Stimulated activated CD4-positive, alpha-beta T cell treated with anti-CD3 and anti-CD28 coated beads, Interleukin-15, amount 100 ng/mL, for 24 hours (primary cell): Measurements from ENCODE around the gene KHDRBS2.

Experiments
- DNase-seq: peaks from one replicate; pipeline ENCODE4 v3.0.0-alpha.2; 2020

The KHDRBS2 gene

DNA sequence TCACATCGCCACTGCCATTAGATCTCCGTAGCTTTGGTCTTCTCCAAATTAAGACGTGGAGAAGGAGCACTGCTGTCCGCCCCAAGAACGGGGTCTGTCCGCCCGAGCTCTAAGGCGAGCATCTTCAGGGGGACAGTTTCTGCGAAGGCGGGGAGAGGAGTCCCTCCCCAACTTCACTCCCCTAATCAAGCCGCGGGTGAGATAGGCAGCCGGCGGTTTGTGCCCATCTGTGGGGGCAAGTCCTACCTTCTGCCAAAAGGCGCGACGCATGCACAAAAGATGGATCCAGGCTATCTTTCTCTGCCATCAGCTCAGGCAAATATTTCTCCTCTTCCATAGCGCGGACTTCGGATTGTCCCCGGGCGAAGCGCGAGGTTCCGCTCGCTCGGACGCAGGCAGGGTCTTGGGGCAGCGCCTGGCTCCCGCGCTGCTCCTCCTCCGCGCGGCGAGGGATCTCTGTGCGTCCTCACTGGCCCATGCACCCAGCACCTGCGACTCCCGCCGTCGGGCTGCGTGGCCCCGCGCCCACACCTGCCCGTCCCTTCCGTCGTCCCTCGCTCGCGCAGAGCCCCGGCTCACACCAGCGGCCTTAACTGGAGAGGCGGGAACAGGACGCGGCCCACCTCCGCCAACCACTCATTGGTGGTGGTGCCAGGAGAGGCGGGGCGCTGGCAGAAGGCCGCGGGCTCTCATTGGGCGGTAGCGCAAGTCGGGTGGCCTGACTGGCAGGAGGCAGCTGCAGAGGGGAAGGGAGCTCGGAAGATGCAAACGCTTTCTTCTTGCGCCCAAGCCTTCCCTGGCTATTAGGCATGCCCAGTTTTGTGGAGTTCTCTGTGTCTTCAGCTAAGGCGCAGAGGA lies at the start of gene KHDRBS2:
KHDRBS2 (minus strand) TSS at position 614 of the 858 bp plus-strand sequence.
- peak; percentile 18 for DNase-seq

DNA sequence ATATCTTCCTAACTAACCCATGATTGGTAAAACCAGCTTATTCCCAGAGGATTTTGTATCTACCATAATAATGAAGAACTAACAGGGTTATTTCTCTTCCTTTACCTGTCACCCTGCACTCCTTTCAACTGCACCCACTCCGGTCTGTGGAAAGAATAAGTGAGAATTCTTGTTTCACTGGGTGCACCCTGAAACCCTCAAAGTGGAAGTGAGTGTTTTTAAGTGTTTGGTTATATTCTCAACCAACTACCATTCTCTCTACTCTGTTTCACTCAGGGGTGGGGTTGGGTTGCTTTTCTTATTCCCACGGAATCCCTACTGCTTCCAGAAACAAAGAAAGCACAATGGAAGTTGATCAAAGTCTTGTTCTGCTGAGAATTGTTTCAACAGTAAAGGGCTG lies 42.6 kb upstream of the KHDRBS2 start:
- DNase-seq = no peak

DNA sequence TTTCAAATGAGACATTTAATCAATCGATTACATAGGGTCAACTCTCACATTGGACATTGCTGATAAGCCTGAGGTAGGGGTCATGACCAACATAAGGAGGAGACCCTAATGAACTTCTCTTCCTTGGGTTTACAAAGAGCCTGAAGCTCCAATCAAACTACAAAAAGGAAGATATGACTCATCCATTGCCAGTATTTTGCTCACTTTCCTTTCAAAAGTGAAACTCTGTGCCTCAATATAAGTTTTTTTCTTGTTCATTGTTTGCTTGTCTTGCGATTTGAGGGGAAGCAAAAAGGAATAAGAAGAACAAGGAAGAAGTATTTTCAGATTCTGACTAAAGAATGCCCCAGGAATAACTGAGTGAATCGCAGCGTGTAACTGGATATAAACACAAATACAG lies 38.8 kb upstream of the KHDRBS2 start:
- no peak for DNase-seq

DNA sequence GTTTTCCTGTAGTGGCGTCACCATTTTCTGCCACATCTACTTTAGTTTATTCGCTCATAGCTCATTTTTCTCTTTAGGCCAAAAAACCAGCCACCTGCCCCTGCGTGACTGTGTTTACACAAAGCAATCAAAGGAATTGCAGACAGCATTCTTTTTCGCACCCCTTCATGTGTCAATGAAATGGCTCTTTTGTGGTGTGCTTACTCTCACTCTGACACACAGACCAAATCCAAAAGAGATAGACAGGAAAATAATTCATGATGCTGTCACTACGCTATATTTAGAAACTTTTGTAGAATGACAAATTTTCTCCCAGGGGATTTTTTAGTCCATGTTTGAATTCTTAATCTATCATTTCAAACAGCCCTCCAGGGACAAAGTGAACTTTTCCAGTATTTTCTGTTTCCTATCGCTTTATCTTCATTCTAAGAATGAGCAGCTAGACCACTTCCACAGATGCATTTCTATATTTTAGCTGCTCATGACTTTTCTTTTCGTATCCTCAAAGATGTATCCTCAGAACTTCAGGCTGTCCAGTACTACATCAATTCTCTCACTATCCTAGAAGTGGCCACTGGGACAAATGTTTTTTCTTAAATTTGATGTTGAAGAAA lies 37.9 kb upstream of the KHDRBS2 start:
- no peak for DNase-seq

DNA sequence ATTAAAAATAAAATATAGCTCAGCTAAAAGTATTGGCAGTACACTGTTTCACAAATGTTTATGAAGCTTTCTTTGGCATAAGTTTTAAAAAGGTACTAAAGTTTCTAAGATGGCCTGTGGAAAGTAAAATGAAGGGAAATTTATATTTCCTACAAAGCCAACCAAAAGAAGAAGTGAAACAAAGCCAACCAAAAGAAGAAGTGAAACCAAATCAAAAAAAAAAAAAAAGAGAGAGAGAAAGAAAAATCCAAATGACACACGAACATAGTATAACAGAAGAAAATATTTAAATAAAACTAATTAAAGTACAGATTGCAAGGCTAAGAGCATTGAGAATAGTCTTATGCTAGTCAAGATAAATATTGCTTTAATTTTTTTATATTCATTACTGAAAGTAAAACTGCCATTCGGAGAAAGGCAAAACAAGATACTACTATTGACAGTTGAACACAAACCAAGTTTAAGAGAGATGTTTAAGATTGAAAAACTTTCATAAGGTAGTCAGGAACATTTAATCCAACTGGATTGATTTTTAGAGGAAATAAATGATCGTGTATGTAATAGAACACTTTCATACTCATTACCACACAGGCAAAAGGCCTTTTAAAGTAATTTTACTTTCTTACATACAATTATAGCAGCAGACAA lies 12.8 kb upstream of the KHDRBS2 start:
- no peak for DNase-seq

DNA sequence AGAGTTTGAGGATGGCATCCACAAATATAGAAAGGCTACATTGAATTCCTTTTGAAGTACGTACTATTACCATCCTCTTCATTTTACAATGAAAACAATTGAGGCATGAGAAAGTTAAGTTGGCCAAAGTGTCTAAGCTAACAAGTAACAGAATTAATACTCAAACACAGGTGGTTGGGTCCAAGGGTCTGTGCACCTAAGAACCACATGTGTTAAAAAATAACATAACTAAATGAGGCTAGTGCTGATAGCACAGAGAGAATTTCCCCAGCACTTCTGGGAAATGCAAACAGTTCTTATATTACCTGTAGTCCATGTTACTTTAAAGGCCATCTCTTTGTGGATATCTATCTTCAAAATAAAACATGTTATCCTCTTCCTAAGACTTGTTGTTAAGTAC lies 10.5 kb upstream of the KHDRBS2 start:
- DNase-seq = no peak

DNA sequence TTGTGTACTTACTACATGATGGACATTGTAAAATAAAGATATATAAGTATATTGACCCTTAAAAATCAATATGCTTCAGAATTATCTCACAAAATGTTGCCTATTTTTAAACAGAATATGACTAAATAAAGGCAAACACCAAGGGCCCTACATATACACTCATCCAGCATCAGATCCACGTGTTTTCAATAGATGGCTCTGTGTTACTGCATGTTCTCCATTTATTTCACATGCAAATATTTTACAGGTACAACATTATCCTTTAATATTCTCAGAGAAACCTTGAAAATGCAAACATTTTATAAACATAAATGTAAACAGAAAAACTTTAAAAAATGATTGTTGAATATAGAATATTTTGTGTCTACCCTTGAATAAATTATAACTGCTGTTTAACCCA lies 2.9 kb upstream of the KHDRBS2 start:
- DNase-seq = no peak

DNA sequence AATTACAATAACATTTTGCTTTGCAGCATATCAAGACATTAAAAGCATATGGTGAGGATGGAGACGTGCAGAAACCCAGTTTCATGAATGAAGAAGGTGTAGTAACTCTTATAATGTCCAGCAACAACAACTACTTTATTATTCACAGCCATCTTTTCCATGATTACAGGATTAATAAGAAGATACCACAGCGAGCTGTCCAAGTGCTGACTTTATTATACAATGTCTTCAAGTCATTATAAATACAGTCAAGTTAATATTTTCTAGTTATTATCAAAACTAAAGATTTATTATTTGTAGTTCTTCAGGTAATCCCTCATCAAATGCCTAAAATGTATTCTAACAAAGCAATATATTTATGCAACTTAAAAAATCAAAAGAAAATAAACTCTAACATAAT lies 2.5 kb upstream of the KHDRBS2 start:
- no peak for DNase-seq

DNA sequence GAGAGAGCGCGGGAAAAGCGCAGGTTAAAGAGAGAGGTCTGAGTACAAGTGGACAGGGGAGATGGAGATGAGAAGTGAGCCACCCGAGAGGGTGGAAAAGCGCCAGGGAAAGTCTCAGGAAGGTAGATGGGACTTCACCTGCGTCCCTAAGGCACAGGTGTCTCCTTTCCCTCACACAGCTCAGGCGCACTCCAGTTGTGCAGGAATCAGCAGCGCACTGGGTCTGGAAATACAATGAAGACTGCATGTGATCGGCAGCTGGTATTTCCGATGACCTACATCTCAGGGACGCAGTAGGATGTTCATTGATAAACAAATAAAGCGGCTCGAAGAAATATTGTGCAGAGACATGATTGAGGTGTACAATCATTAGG lies 432 bp upstream of the KHDRBS2 start:
- DNase-seq = no peak

DNA sequence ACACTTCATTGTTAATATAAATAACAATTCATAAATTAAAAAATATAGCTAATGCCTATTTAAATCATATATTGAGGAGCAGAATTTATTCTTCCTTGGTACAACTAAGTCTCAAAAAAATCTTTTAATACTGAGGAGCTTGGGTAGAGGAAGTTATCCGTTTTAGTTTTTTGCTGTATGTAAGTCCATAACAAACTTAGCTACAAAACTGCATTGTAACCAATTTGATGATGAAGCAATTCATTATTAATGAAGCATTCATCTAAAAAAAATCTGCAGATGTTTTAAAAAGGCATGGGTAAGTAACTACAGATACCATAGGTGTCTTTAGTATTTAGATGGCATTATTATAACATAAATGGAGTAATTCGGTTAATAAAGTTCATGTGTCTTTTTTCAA lies 1.3 kb downstream of the KHDRBS2 start:
- no peak for DNase-seq

DNA sequence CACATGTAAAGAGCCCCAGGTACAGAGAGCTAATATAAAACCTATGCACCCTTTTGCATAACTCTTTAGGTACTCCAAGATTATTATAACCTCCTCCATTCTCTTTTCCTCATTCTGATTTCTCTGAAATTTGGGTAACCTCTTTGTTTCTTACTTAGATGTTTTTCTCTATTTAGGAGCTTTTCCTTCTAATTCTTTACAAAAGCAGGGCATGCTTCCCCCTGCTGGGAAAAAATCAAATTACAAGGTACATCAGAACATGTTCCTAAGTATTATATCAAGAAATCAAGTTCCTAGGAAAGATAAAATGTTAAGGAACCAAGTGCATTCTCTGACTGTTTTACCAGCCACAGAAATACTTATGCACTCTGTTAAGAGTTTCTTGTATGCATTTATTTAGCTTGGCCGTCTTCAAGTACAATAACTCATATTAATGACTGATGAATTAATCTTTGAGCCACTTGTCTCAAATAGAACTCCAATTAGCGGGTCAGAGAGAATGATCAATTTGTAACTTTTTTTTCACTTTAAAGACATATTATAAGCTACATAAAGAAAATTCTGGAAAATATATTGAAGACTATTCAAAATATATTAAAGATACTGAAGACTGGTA lies 2.1 kb downstream of the KHDRBS2 start:
- no peak for DNase-seq

DNA sequence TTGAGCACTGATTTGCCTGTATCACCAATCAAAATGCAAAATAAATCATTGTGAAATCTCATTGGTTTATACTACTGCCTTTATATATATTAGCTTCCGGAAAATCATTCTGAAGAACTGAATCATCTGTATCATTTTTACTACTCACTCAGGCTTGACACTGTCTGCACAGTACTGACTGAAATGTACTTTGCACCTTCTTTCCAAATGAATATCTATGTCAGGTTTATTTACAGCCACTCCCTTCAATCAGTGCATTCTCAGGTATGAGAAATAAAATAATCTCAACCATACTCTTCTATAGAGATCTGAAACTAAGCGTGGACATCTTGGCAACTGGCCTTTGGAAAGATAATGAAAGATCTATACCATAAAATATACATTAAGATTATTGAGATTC lies 2.7 kb downstream of the KHDRBS2 start:
- no peak for DNase-seq

DNA sequence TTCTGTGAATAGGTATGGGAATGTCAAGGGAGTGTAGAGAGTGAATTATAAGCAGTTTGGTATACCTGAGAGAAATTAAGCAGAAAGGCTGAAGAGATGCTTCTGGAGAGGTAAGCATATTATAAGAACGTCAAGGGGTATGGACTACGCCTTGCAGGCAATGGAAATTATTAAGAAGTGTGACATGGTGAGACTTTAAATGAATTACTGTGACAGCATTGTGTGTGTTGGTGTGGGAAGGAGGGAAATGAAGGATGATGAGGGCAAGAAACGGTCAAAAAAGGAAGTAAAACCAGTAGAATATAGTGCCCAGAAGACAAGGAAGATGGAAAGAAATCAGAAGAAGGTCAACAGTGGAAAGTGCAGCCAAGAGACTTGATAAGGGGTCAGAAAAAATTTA lies 5.9 kb downstream of the KHDRBS2 start:
- DNase-seq = no peak

DNA sequence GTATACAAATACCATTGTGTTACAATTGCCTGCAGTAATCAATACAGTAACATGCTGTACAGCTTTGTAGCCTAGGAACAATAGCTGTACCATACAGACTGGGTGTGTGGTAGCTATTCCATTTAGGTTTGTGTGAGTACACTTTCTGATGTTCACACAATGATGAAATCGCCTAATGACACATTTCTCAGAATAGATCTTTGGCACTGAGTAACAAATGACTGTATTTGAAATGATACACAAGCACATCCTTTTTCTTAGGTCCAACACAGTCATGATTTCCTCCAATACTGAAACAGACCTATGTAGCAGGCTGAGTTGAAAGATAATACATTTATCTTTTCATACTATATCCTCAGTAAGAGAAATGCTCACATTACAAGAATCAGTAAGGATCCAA lies 13.9 kb downstream of the KHDRBS2 start:
- DNase-seq = no peak

DNA sequence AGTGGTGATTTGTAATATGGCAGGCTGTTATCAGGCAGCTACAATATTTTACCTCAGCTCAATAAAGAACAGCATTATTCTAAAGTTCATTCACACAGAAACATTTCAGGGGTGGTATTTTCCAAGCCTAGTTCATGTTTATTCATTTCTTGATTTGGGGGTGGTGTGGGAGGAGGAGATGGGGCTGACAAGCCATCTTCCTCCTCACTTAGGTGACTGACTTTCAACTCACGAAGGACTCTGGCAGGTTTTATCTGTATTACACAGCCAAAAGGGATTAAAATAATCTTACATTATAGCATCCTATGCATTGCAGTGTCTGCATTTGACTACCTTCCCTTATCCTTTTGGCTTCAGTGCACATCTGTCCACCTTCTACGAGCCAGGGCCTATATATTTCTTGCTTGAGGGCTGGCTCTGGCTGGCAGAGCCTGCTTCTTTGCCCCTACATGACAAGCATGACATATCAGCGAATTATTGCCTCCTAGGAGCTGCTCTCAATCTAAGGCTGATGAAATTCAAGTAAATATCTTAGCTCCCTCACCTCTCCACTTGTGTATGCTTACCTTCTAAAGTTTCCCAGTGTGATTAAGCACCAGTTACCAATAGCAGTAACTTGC lies 20.0 kb downstream of the KHDRBS2 start:
- no peak for DNase-seq

DNA sequence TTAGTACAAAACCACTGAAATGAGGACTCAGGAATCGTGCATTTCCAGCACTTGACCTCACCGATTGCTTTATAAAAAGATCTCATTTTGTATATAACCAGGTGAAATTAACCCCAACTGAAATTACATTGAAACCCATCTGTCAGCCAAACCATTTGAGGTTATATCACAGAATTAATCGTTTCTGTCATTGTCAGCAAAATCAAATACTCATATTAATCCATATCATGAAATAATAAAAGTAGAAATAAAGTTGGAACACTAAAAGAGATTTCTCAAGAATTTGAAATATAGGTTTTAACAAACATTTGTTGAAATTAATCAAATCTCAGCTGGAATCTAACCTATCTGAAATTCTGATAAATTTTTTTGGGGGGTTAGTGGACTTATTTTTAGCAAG lies 23.7 kb downstream of the KHDRBS2 start:
- DNase-seq = no peak

DNA sequence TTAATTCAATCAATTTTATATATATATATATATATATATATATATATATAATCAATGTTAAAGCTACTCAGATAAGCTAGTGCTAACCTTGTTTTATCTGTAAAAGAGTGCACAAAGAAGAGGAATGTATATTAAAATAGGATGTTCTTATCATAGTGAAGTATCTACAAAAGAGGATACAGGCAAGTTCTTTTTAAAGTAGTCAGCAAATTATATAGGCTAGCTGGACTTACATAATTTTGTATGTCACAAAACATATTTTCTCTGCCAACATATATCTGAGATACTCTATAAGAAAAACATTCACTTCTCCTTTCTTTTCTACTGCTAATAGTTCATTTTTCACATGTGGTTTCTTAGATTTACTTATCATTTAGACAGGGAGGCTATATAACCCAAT lies 39.9 kb downstream of the KHDRBS2 start:
- no peak for DNase-seq

DNA sequence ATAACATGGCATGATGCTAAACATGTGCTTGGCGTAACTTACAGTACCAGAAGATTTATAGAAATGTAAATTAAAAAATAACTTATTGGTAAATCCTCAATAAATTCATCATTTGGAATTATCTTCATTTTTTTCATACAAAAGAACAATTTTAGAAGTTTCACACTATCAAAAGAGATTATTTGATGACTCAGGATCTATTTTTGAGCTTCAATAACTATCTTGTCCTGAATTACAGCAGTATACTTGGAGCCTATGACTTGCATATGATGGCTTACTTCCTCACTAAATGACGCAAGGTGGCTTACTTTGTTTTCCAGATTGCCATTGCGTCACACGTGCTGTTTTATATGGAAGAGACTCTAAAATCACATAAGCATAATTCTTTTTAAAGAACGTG lies 49.2 kb downstream of the KHDRBS2 start:
- DNase-seq = no peak

DNA sequence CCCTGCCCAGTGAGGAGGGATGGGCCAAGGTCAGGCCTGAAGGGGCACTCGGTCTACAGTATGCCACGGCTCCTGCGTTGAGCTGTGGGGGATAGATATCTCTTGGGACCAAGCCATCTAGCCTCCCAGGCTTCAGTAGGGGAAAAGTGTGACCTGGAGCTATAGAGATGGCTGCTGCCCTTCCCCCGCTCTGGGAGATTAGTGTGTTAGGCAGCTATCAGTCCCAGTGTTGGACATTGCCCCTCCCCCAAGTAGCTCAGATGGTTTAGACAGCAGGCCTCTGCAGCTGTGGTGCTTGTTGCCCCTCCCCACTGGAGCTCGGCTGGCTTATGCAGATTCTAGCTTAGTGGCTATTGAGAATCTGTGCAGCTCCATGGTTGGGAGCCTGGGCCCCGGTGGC lies 56.8 kb downstream of the KHDRBS2 start:
- no peak for DNase-seq

DNA sequence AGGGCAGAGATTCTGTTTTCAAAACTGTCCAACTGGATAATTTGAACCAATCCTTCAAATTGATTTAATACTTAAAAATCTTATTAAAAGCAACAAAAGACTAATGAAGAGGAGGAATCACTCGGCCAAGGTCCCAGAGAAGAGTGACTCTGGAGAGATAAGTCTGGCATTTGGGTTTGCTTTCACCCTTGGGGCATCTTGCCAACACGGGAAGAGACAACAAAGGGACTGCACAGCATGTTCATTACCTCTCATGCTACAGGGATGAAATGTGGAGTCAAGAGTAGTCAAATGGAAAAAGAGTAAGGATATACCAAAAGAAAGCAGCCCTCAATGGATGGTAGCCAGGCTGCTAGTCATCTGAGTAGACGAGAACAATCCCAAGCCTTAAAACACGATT lies 68.2 kb downstream of the KHDRBS2 start:
- DNase-seq = no peak

DNA sequence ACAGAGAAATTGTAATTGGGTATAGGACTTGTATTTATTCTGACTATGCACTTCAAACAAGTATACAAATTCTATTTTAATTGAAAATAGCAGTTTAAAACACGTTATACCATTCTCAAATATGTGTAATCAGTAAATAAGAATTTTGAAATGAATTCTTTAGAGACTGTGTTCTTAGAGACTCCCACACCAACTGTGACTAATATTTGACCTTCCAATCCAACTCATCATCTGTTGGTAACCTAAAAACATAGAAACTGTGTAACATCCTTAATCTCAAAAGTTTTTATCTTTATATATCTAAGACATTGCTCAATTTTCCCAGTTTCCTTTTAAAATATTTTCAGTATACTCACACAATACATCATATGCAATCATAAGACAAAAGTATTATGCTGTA lies 83.9 kb downstream of the KHDRBS2 start:
- DNase-seq = no peak

DNA sequence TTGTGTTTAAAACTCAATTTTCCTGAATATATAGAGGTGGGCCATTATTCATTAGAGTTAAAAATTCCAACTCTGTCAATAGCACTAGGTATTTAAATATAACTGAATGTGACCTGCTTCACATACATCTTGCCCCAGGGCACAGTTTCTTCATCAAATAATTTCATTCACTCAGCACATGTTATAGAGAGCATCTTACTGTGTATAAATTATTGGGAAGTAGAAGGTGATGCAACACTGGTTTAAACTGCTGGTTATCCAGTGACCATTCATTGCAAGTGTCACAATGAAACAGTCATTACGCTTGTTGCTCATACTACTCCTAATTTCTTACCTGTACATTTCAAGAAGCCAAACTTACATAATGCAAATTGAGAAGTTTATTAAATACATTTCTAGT lies 93.4 kb downstream of the KHDRBS2 start:
- DNase-seq = no peak

DNA sequence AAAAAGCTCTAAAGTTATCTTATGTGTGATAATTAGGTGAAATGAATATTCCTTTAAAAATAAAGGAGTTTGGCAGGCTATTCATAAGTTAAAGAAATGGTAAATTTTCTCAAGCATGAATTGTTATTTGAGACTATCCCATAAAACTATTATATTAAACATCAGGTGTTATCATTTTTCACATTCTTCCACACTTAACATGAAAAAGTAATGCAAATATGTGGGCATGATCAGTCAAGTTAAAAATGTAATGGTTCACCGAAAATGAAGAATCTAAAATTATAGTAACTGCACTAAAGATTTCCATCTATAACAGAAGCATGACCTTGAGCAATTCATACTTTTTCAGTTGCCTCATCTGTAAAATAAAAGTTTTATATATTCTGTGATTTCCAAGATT lies 110.8 kb downstream of the KHDRBS2 start:
- DNase-seq = no peak
